IMR-90 (cell line): ENCODE measurements around the gene FAM227B. TPM values are rescaled to one million over a fixed set of nuclear protein-coding genes. Genes with fewer than 3 reads are reported as not detected.

Experiments used
- ATAC-seq: fragments of 200-7000 bp; cut with Tn5 transposase; 2 replicates; pipeline ENCODE4 v1.9.1; 2020; ENCODE audit warnings: low read depth, mild to moderate bottlenecking, moderate library complexity
- BruUV-seq: library from RNA; stranded (reverse); fragments of 400-500 nt; replicated peaks from 2 replicates; lab custom pipeline; 2021; lab: Mats Ljungman, UMichigan
- CTCF ChIA-PET: fragments of 300-600 bp; formaldehyde crosslinking; extraction: SDS; loops from one replicate; lab custom pipeline; 2021; ENCODE audit warnings: antibody characterized with exemption; lab: Yijun Ruan, JAX
- POLR2A ChIA-PET: fragments of 300-600 bp; sonication (Branson Sonifier 250); formaldehyde crosslinking; loops from one replicate; lab custom pipeline; 2022; ENCODE audit warnings: antibody characterized with exemption; ENCODE audit not compliant: unreplicated experiment; lab: Charles Lee
- DNase-seq: peaks from one replicate; pipeline ENCODE4 v3.0.0; 2013
- H2AFZ ChIP-seq: replicated peaks from 2 replicates; pipeline ENCODE3; 2013; ENCODE audit warnings: low read length, mild to moderate bottlenecking; ENCODE audit not compliant: poor library complexity
- H2AK5ac ChIP-seq: 2 replicates; pipeline ENCODE4 v1.6.1; 2013; ENCODE audit warnings: low read depth, low read length, inconsistent platforms
- H2AK9ac ChIP-seq: replicated peaks from 2 replicates; pipeline ENCODE3; 2013; ENCODE audit warnings: mild to moderate bottlenecking, low read depth, low read length, moderate library complexity; ENCODE audit not compliant: poor library complexity
- H2BK120ac ChIP-seq: 2 replicates; pipeline ENCODE4 v1.6.1; 2013; ENCODE audit warnings: low read depth, low read length, inconsistent platforms
- H2BK15ac ChIP-seq: 3 replicates; pipeline ENCODE4 v1.6.1; 2013; ENCODE audit warnings: low read depth, low read length, inconsistent platforms
- H2BK20ac ChIP-seq: 2 replicates; pipeline ENCODE4 v1.6.1; 2013; ENCODE audit warnings: low read depth, mild to moderate bottlenecking, inconsistent platforms, low read length, moderate library complexity
- H2BK5ac ChIP-seq: 2 replicates; pipeline ENCODE4 v1.6.1; 2013; ENCODE audit warnings: mild to moderate bottlenecking, low read depth, low read length, inconsistent platforms; ENCODE audit not compliant: poor library complexity, severe bottlenecking
- H3K14ac ChIP-seq: replicated peaks from 2 replicates; pipeline ENCODE4 v1.6.1; 2013; ENCODE audit warnings: low read depth, low read length, inconsistent platforms
- H3K18ac ChIP-seq: 2 replicates; pipeline ENCODE4 v1.6.1; 2013; ENCODE audit warnings: low read depth, low read length, control low read depth
- H3K23ac ChIP-seq: 2 replicates; pipeline ENCODE4 v1.6.1; 2013; ENCODE audit warnings: low read depth, low read length, inconsistent platforms
- H3K27ac ChIP-seq: 2 replicates; pipeline ENCODE4 v1.5.1; 2013; ENCODE audit warnings: mild to moderate bottlenecking, control low read depth, low read length; ENCODE audit not compliant: insufficient read depth
- H3K27me3 ChIP-seq: 2 replicates; pipeline ENCODE4 v1.6.1; 2013; ENCODE audit warnings: low read length; ENCODE audit not compliant: control insufficient read depth, insufficient read depth
- H3K36me3 ChIP-seq: 2 replicates; pipeline ENCODE4 v1.6.1; 2013; ENCODE audit warnings: low read length, mixed read lengths; ENCODE audit not compliant: control insufficient read depth, insufficient read depth
- H3K4ac ChIP-seq: 2 replicates; pipeline ENCODE4 v1.6.1; 2013; ENCODE audit warnings: low read depth, low read length, inconsistent platforms
- H3K4me1 ChIP-seq: 2 replicates; pipeline ENCODE4 v1.6.1; 2013; ENCODE audit warnings: low read length, mixed read lengths; ENCODE audit not compliant: control insufficient read depth, insufficient read depth
- H3K4me2 ChIP-seq: 2 replicates; pipeline ENCODE4 v1.6.1; 2013; ENCODE audit warnings: low read depth, mild to moderate bottlenecking, control low read depth, low read length, moderate library complexity
- H3K4me3 ChIP-seq: 2 replicates; pipeline ENCODE4 v1.5.1; 2013; ENCODE audit warnings: low read depth, mild to moderate bottlenecking, control low read depth, low read length, moderate library complexity; ENCODE audit not compliant: insufficient read depth
- H3K56ac ChIP-seq: 2 replicates; pipeline ENCODE4 v1.6.1; 2013; ENCODE audit warnings: low read length, inconsistent platforms; ENCODE audit not compliant: insufficient read depth; ENCODE audit errors: extremely low read depth
- H3K79me1 ChIP-seq, 2 experiments: 2 replicates each; pipeline ENCODE4 v1.6.1; 2013; ENCODE audit warnings: low read length in 2 of 2, inconsistent platforms in 1 of 2, low read depth in 1 of 2
- H3K9ac ChIP-seq: 2 replicates; pipeline ENCODE4 v1.6.1; 2013; ENCODE audit warnings: low read depth, low read length, control low read depth
- H3K9me1 ChIP-seq: 2 replicates; pipeline ENCODE4 v1.6.1; 2013; ENCODE audit warnings: low read length, inconsistent platforms; ENCODE audit not compliant: insufficient read depth
- H3K9me3 ChIP-seq: 2 replicates; pipeline ENCODE4 v1.6.1; 2013; ENCODE audit warnings: low read length; ENCODE audit not compliant: control insufficient read depth, insufficient read depth
- H4K20me1 ChIP-seq: 2 replicates; pipeline ENCODE4 v1.6.1; 2013; ENCODE audit warnings: low read length, inconsistent platforms; ENCODE audit not compliant: insufficient read depth
- H4K5ac ChIP-seq: 2 replicates; pipeline ENCODE4 v1.6.1; 2013; ENCODE audit warnings: mild to moderate bottlenecking, low read depth, low read length, control low read depth
- H4K8ac ChIP-seq, 2 experiments: 2 replicates each; pipeline ENCODE4 v1.6.1; 2013; ENCODE audit warnings: low read depth in 2 of 2, low read length in 2 of 2, control low read depth in 1 of 2, inconsistent platforms in 1 of 2
- H4K91ac ChIP-seq: 2 replicates; pipeline ENCODE4 v1.6.1; 2013; ENCODE audit warnings: low read depth, low read length, inconsistent platforms; ENCODE audit not compliant: insufficient read depth
- BHLHE40 ChIP-seq: fragments of 150-350 bp; IDR thresholded peaks from 2 replicates; pipeline ENCODE4 v1.6.1; 2016; ENCODE audit warnings: mild to moderate bottlenecking, low read depth, low read length
- CEBPB ChIP-seq: IDR thresholded peaks from 2 replicates; pipeline ENCODE4 v1.6.1; 2012; ENCODE audit warnings: low read depth, low read length, improper control_type of control experiment
- CHD1 ChIP-seq: IDR thresholded peaks from 2 replicates; pipeline ENCODE4 v1.6.1; 2012; ENCODE audit warnings: low read depth, low read length, improper control_type of control experiment
- MAFK ChIP-seq: IDR thresholded peaks from 2 replicates; pipeline ENCODE4 v1.6.1; 2012; ENCODE audit warnings: low read depth, low read length, improper control_type of control experiment
- MAZ ChIP-seq: IDR thresholded peaks from 2 replicates; pipeline ENCODE4 v1.6.1; 2012; ENCODE audit warnings: low read depth, mild to moderate bottlenecking, low read length, improper control_type of control experiment, moderate library complexity, borderline replicate concordance
- MXI1 ChIP-seq: IDR thresholded peaks from 2 replicates; pipeline ENCODE4 v1.6.1; 2012; ENCODE audit warnings: low read depth, mild to moderate bottlenecking, low read length, moderate library complexity, borderline replicate concordance
- RAD21 ChIP-seq: IDR thresholded peaks from 2 replicates; pipeline ENCODE4 v1.6.1; 2012; ENCODE audit warnings: low read length, improper control_type of control experiment
- RFX5 ChIP-seq: IDR thresholded peaks from 2 replicates; pipeline ENCODE4 v1.8.0; 2012; ENCODE audit warnings: low read depth, mild to moderate bottlenecking, low read length, moderate library complexity
- SMC3 ChIP-seq: fragments of 150-350 bp; IDR thresholded peaks from 2 replicates; pipeline ENCODE4 v1.6.1; 2016; ENCODE audit warnings: low read depth, mild to moderate bottlenecking, antibody characterized with exemption, low read length, moderate library complexity
- dilution Hi-C: fragments of 300-500 bp; cut with HindIII; formaldehyde crosslinking; loops from one replicate; pipeline ENCODE4 v1.14.3; 2018; ENCODE audit warnings: low sequenced_read_pairs; ENCODE audit not compliant: unreplicated experiment
- in situ Hi-C: fragments of 300-500 bp; cut with MboI; formaldehyde crosslinking; loops from 3 replicates; pipeline ENCODE4 v1.14.3; 2019; ENCODE audit warnings: low sequenced_read_pairs, inconsistent platforms, mixed read lengths
- intact Hi-C: fragments of 100-400 bp; cut with micrococcal nuclease; formaldehyde crosslinking; loops from 2 replicates; pipeline ENCODE4 v1.10.0; 2022
- polyA plus RNA-seq, 3 experiments: library from polyadenylated mRNA; depleted of rRNA; stranded (reverse); fragments of >200 nt; gene quantifications; 2 replicates each; pipeline ENCODE4 v1.2.3, GENCODE V29; 2012; ENCODE audit warnings: low replicate concordance in 1 of 3
- total RNA-seq: library from RNA; depleted of rRNA; stranded (reverse); fragments of >200 nt; gene quantifications from 2 replicates; pipeline ENCODE4 v1.2.3, GENCODE V29; 2012
- TF ChIP-seq, protein P1 (sequence below): fragments of 150-350 bp; IDR thresholded peaks from 2 replicates; pipeline ENCODE4 v1.6.1; 2016; ENCODE audit warnings: low read depth, mild to moderate bottlenecking, low read length, moderate library complexity, borderline replicate concordance
- TF ChIP-seq, protein P2 (sequence below): fragments of 150-350 bp; IDR thresholded peaks from 2 replicates; pipeline ENCODE4 v1.6.1; 2017; ENCODE audit warnings: mild to moderate bottlenecking, antibody characterized with exemption, low read length, low read depth

The FAM227B gene
- total and polyA plus RNA-seq, 2 of the 4 experiments (the other 2 are of a cell fraction) = 1.8 to 3.0 TPM

DNA sequence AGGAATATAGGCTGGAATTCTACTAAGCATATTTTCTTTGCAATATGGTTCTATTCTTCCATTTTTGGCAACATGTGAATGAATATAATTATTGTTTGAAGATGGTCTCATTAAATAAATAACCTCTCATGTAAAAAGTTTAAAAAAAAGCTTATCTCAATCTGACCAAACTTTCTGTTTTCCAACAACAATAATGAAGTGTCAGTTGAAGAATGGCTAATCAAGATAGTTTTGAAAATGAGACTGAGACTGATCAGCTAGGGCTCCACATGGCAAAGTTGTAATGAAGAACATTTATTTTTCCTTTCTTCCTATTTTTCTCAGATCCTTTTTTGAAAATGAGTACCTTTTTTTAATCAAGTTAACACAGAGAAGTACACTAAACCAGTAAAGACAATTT is 333.1 kb downstream of the FAM227B start:
- ChIA-PET POLR2A (no interaction called here), CTCF (no interaction called here)
- Histone ChIP-seq H2BK15ac (no peak overlapping the region), H3K9me1 (peaks cover 2% of the 10 kb centered on the region; the same call in 1 of the 2 replicates), H3K18ac (no peak overlapping the region; the same call in 1 of the 2 replicates), H4K91ac (no peak overlapping the region), H3K9me3 (no peaks in the 10 kb centered on the region), H3K23ac (no peak overlapping the region), H2BK5ac (no peak overlapping the region), H4K20me1 (no peaks in the 10 kb centered on the region), H3K14ac (no peak overlapping the region), H4K5ac (no peak overlapping the region), H2AFZ (no peak overlapping the region), H3K27ac (peak overlapping the region; percentile 4; the same call in 1 of the 2 replicates), H3K27me3 (no peaks in the 10 kb centered on the region), H4K8ac (no peak overlapping the region), H2AK5ac (no peak overlapping the region), H3K9ac (no peak overlapping the region), H2BK120ac (no peak overlapping the region), H3K36me3 (peaks cover 6% of the 10 kb centered on the region), H3K4me3 (no peak overlapping the region), H3K4me1 (peaks cover 3% of the 10 kb centered on the region; the same call in 1 of the 2 replicates), H3K4ac (no peak overlapping the region), H3K56ac (no peak overlapping the region), H3K79me1 (peaks cover 4% of the 10 kb centered on the region in 2 experiments; a peak in 1 of 4 replicates), H2AK9ac (no peak overlapping the region), H3K4me2 (no peak overlapping the region), H2BK20ac (no peak overlapping the region)
- DNase-seq (no peak), ATAC-seq (no peak)
- in situ Hi-C loops (no loop called here), dilution Hi-C loops (no loop called here), intact Hi-C loops (no loop called here)
- no TSS peak for BruUV-seq
- TF ChIP-seq RFX5 (no peak), SMC3 (no peak), CEBPB (no peak), MAFK (no peak), CHD1 (no peak), BHLHE40 (no peak), MXI1 (no peak), RAD21 (no peak), MAZ (no peak)
- TF ChIP-seq, protein P1, sequence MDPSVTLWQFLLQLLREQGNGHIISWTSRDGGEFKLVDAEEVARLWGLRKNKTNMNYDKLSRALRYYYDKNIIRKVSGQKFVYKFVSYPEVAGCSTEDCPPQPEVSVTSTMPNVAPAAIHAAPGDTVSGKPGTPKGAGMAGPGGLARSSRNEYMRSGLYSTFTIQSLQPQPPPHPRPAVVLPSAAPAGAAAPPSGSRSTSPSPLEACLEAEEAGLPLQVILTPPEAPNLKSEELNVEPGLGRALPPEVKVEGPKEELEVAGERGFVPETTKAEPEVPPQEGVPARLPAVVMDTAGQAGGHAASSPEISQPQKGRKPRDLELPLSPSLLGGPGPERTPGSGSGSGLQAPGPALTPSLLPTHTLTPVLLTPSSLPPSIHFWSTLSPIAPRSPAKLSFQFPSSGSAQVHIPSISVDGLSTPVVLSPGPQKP = no peak
- TF ChIP-seq, protein P2, sequence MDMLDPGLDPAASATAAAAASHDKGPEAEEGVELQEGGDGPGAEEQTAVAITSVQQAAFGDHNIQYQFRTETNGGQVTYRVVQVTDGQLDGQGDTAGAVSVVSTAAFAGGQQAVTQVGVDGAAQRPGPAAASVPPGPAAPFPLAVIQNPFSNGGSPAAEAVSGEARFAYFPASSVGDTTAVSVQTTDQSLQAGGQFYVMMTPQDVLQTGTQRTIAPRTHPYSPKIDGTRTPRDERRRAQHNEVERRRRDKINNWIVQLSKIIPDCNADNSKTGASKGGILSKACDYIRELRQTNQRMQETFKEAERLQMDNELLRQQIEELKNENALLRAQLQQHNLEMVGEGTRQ = no peak
